NCI-H187 treated with DMSO at 0.1 percent for 48 hours (cell line): ENCODE data around the gene SLC26A6.

ENCODE experiments used
- DNase-seq: peaks from one replicate; lab custom pipeline; 2025; lab: John Stamatoyannopoulos, UW

SLC26A6 gene

DNA sequence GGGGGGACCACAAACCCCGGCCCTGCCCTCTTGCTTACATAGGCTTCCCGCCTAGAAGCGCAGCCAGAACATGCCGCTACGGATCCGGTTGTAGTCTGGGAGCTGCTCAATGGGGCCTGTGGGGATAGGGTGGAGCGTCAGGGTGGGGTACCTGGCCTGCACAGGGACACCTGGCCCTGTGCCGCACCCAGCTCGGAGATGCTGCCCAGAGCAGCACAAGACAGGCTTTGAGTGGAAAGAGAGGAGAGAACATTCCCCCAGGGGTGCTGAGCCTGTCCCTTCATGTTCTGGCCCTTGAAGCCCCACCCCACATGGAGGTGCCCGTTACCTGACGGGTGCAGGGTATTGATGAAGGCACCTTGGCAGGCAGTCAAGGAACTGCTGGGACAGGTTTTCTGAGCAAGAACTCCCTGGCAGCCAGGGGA lies 36.2 kb downstream of the SLC26A6 start:
- DNase-seq, result no peak

DNA sequence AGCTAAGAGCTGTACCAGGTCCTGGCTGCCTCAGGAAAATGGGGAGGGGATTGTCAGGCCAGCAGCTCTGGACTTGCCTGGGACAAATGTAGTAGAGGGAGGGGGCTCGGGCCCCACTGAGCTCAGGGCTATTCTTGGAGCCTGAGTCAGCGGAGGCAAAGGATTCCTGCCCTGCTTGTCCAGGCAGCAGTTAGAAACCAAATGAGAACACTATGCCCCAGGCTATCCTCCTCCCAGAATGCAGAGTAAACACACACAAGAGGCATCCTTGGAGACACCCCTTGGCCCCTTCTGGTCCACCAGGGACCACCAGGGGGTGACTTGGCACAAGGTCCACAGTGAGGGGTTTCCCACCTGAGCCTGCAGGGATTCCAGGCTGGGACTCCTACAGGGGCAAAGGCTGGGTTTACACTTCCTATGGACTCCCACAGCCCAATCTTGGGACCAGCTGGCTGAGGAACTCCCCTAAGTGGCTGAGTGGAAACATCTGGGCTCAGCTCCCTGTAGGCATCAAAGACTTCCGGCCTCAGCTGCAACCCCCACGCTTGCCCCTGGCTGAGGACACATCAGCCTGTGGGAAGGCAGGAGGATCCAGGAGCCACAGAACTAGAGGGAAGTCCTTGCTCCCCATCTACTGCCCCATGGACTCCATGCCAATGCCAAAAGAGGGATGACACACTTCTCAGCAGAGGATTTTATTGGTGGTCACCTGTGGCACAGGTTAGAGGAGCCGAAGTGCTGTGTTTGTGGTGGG lies 36.8 kb downstream of the SLC26A6 start:
- DNase-seq, result no peak

DNA sequence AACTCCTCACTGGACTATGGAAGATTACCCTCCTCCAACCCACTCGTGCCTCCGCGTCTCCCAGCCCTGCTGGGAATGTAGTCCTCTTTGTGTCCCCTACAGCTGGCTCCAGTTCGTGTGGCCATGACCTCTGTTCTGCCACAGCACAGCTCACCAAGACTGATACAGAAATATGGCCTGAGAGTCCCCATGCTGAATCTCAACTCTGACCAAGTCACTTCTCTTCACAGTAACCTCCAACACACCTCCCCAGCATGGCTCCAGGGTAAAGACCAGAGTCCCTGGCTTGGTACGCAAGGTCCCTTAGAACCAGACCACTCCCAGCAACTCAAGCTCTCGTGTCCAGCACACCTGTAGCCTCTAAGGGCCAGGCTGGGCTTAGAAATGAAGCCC lies 37.9 kb downstream of the SLC26A6 start:
- DNase-seq, result no peak

DNA sequence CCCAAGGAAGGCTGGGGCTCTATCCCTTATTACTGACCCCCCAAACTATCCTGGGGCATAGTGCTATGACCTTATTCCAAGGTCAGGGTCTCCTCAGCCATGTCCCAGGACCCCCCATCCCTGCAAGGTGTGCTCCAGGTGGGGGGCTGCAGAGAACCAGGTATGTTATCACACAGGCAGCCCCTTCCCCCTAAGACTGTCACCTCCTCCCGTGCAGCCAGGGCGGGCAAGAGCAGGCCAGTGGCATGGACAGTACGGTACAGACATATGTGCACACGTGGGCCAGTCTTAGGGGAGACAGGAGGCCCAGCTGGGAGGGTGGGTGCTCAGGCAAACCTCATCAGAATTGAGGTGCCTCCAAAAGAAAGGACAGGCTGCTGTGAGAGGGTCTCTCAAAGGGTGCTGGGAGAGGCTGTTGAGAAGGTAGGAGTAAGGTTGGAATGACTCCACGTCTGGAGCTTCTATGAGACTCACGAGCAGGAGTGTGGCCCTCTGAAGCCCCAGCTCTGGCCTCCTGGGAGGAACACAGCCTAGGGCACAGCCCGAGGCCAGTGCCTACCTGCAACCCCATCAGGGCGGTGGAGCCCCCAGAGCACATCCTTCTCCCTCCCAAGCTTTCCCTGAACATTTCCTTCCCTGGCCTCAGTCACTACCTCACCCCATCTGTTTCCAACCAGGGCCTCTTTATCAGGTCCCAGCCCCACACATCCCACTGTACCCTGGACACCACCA lies 38.4 kb downstream of the SLC26A6 start:
- no peak for DNase-seq

DNA sequence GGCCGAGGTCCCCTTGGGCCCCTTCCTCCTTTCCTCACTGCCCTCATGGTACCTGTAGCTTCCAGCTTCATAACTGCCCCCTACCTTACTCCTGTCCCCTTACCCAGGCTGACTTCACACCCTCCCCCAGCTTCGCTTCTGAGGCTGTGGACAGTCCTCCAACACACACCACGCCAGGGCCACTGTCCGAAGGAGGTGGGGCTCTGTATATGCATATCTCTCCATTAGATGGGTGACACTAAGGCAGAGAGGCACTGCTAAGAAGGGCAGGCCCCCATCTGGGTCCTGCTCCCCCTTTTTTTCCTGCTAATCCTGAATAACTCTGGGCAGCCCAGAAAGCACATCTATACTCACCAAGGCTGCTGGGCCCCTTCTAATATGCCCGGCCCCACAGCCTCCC lies 39.1 kb downstream of the SLC26A6 start:
- DNase-seq, result no peak

DNA sequence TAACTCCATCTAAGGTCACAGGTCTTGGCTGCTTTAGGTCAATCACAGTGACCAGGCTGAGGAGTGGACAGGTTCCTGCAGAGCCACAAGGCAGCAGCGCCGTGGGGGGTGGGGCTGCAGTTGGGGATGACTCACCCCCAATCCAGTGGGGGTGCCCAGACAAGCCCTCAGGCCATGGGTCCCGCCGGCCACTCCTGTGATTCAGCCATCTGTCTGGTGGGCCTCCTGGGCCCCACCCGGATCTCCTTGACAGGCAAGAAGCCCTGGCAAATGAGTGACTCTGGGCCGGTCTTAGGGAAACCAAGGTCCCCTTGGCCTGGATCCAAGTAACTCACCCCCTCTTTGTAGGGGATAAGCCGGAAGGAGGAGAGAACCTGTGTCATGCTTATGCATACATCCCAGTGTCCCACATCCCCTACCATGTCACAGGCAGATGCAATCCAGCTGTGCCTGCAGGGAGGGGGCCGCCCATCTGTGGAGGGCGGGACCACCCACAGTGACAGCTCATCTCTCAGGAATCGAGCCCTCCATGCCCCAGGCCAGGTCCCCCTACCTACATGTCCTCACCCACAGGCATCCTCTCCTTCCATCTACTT lies 39.6 kb downstream of the SLC26A6 start:
- DNase-seq, result no peak

DNA sequence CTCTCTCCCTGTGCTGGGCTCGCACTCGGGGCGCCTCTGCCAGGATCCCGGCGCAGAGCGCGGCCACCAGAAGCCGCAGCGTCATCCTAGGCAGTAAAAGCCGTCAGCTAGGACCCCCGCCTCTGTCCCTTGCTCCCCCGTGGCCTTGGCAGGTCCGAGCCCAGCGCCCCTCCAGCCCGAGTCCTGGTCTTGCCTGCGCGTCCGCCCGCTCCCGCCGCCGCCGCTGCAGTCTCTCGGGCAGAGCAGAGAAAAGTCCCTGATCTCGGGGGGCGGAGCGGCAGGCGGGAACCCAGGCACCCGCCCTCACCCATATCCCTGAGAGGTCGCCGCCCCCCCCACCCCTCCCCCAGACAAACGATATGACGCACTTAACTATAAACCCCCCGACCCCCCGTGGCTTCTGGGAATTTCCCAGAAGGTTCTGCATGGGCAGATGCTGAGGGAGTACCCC lies 40.2 kb downstream of the SLC26A6 start, which contains the start of gene COL7A1:
Gene COL7A1, minus strand, starts transcription at position 255 of the 451 bp plus-strand sequence. Its CDS starts 170 bp downstream, at position 85.
- DNase-seq, result no peak

DNA sequence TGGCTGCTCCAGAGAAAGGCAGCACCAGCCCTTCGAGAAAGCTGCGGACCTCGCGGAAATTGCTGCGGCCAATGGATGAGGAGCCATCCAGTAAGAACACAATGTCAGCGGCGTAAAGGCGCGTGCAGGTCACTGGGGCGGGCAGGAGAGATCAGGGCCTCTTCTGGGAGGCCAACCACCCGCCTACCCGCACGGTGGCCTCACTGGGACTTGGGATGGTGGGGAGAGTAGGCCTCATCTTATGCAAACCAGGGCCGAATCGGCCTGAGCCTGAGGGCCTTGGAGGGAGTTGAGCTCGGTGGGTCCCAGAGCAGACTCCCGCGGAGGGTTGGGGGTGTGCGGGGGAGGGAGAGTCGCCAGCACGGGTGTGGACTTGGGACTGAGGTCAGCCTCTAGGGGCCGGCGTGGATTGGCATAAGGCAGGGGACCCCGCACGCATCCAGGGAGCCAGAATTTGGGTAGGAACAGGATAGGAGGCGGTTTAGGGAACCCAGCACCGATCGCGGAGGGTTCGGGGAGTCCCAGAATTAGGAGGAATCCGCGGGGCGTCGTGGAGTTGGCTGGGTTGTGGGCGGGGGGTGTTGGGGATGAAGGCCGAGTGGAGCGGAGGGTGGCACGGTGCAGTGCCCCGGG lies 40.7 kb downstream of the SLC26A6 start:
- no peak for DNase-seq

DNA sequence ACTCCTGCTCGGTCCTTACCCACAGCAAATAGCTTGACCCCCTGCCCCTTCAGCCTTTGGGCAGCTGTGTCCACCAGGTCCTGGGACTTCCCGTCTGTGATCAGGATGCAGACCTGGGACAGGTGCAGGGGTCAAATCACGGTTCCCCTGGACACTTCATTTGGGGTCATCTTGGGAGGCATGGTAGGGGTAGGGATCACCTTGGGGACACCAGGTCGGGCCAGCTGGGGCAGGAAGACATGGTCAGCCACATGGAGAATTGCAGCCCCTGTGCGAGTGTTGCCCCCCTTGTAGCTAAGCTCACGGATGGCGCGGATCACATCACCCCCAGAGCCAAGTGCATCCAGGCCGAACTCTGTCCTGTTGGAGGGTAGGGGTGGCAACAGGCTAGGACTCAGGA lies 41.9 kb downstream of the SLC26A6 start:
- no peak for DNase-seq

DNA sequence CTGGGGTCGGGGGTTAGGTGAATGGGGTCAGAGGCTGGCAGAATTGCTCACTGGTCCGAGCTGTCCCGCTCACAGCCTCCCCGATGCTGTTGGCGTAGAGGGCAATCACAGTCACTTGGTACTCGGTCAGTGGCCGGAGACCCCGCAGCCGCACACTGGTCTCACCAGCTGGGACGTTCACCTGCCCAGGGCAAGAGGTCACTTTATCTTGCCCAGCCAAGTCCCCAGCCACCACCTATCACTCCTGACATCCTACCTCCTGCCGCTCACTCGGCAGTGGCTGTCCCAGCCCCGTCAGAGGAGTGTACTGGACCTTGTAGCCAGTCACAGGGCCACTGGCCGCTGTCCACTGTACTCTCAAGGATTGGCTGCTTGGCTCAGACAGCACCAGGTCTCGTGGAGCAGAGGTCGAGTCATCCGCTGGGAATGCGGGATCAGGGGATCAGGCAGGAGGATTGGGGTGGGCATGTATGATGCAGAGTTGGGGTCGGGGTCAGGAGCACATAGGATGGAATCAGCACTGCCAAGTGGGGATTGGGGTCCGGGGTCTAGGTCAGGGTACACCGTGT lies 42.7 kb downstream of the SLC26A6 start:
- no peak for DNase-seq

DNA sequence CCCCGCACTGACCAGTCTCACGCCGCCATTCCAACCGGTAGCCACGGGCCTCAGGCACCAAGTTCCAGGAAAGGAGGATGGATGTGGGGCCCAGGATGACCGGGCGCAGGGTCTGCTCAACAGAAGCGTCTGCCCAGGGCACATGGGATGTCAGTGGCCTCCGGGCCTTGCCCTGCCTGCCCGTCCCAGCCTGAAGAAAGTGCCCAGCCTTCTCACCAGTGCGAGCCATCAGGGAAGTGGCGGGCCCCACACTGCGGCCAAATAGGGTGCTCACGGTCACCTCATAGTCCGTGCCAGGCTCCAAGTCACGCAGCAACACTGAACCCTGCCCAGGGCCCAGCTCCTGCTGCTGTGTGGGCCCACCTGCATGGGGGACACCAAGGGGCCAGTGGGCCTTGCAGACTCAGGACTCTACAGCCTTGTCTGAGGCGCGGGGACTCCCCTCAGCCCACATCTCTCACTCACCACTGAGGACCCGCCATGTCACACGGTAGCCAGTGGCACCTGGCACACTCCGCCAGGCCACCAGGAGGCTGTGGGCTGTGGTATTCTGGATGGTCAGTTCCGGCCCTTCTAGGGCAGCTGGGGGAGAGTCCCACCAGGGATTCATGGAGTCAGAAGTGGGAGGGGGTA lies 43.3 kb downstream of the SLC26A6 start:
- DNase-seq, result no peak

DNA sequence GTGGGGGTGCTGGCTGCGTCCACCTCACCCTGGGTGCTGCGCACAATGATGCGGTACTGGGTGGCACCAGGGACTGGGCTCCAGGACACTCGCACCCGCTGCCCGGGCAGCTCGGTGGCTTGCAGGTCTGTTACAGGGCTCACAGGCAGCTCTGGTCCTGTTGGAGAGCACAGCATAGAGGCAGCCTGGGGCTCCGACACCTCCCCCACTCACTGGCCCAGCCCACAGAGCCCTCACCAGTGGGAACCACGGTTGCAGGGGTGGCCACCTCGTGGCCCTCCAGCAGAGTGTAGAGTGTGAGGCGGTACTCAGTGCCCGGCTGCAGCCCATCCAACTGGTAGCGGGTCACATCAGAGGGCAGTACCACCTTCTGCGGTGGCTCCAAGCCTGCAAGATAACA lies 43.8 kb downstream of the SLC26A6 start:
- no peak for DNase-seq

DNA sequence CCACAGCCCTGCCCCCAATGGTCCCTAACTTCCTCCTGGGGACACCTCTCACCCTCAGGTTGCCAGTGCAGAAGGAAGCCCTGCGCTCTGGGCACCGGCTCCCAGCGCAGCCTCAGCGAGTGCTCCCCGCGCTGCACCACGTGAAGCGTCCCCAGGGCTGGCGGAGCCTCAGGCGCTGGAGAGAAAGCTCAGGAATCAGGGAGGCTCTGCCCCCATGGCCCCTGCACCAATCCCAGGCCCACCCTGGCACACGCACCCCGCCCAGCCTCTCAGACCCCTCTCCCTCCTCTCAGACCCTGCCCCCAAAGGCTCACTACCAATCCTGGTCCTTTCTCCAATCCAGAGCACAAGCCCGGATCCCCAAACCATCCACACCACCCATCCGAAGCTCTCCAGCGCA lies 47.0 kb downstream of the SLC26A6 start:
- DNase-seq, result no peak

DNA sequence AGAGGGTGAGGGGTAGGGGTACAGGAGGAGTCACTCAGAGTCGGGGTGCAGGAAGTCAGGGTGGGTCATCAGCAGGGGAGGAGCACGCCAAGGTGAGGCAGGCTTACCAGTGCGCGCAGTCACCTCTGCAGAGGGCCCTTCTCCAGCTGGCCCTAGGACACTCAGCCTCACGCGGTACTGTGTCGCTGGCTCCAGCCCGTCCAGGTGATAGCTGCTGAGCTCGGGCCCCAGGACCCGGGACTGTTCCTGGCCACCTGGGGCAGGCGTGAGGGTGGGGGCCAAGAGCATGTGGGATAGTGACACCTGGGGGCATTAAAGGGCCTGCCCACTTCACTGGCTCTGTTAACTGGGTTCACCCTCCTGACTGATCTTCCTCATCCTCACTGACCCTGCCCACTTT lies 47.6 kb downstream of the SLC26A6 start:
- DNase-seq, result no peak

DNA sequence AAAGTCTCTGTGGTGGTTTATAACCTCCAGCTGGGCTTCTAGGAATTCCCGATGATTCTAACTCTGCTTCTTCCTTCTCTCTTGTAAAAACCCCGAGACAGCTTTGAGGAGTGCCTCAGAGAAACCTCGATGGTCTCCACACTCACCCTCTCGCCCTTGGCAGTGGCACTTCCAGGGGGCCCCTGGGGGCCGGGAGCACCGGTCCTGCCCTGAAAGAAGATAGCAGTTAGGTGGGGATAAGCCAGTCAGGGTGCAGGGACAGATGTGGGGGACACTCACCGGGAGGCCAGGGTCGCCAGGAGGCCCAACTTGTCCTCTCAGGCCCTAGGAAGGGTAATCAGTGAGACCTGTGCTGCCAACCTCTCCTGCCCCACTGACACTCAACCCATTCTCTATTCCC lies 49.9 kb downstream of the SLC26A6 start:
- no peak for DNase-seq

DNA sequence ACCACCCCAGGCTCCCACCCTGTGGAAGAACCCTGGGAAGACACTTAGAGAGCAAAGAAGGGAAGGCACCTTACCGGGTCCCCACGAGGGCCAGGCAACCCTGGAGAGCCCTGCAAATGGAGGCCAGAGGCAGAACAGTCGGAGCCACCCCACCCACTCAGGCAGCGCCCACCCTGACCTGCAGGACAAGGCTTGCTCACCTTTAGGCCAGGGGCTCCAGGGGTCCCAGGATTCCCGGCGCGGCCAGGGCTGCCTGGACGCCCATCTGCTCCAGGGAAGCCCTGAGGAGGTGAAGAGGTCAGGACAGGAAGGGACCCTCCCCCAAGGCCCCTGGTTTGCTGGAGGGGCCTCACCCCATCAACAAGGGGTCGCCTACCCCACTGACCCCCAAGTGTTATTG lies 50.4 kb downstream of the SLC26A6 start:
- no peak for DNase-seq

DNA sequence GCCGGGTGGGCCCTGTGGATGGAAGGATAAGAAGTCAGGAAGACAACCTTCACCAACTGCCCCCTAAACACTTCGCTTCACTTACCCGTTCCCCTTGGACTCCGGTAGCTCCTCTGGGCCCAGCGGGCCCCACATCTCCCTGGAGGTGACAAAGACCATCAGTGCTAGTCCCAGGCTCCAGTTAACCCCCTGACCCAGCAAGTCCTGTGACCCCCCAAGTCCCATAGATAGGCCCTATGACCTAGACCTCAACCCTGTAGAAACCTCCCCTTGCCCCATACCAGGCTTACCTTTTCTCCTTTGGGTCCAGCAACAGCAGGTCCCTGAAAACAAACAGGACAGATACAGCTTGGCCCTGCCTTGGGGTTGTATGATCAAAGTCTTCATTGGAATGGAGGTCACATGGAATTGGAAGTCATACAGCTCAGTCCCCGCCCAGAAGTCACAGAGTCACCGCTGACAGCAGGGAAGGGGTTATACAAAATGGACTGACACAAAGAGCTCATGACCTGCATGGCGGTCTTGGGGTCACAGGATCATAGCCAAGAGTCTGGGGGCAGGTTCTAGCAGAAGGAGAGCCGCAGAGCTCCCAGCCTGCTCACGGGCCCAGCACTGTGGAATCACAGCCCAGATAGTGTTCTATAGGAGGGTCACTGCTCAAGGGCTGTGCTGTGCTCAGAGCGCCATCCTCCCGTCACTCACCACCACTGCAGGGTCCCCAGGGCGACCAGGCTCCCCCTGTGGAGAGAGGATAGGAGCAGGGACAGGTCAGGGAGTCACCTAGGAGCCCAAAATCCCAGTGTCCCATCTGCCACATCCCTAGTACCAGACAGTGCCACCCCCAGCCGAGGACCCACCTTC lies 53.4 kb downstream of the SLC26A6 start:
- DNase-seq, result no peak

DNA sequence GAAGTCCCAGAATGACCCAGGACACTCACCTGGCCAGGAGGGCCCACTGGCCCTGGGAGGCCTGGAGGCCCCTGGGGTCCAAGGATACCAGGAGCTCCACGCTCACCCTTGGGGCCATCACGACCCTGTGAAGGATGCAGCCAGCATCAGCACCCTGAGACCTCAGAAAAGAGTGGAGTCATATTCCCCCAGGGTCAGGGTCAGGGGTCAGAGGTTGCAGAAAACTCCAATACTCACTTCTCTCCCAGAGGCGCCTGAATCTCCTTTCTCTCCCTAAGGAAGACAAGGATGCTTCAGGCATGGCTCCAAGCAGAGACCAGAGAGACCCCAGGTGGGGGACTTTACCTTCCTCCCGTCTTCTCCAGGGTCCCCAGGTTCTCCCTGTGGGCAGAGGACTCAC lies 58.6 kb downstream of the SLC26A6 start:
- no peak for DNase-seq
